Measurements from ENCODE around the gene CRYBG3.

DNA sequence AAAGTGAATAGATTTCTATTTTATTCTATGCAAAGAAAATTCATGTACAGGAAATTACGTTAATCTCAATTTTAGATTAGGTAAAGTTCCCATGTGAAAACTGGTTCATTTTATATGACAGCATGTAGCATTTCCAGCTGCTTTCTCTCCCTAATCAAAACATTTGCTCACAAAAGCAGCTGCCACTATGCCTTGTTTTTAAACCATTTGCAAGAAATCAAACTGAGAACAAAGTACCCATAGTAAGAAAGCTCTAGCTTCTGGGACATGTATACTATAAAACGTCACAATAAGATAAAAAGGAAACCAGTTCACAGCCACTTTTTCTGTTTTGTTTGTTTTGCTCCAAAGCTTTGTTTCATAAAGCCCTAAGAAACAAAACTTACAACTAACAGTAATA, 5.0 kb upstream of the CRYBG3 start:
- TF ChIP-seq POLR2A (IDR thresholded peaks at IDR 0.05): no peak
- no peak for TF ChIP-seq CTCF (IDR thresholded peaks at IDR 0.05)
- TF ChIP-seq POLR2AphosphoS5 (IDR thresholded peaks at IDR 0.05; ENCODE audit: insufficient read depth in 1 of 2, low read depth in 1 of 2): no peak

All from vagina (tissue), 2 donors.